ENCODE measurements around the gene ASXL3.
A peak's percentile ranks its signal among the peaks of the same experiment; 100 is the strongest.

ASXL3 gene

GRCh38 chr18:33744032-33744697, 166.1 kb downstream of the ASXL3 start:
- DNase-seq (ENCODE audit: extremely low read depth, low read depth), result no peak
- TF ChIP-seq CTCF (IDR thresholded peaks at IDR 0.05; ENCODE audit: low read depth, low read length, missing control alignments), result peak; percentile 14
- no peak overlapping the region for H3K4me3 ChIP-seq (replicated peaks; ENCODE audit: low read depth, low read length)

- TF ChIP-seq CTCF (IDR thresholded peaks at IDR 0.05; ENCODE audit: low read depth, low read length, missing control alignments), result no peak
- DNase-seq (ENCODE audit: extremely low read depth, low read depth), result no peak
- H3K4me3 ChIP-seq (replicated peaks; ENCODE audit: low read depth, low read length), result no peak overlapping the region
Observed at GRCh38 chr18:33745151-33745795, 167.3 kb downstream of the ASXL3 start.

- no peak for DNase-seq (ENCODE audit: extremely low read depth, low read depth)
- no peak for TF ChIP-seq CTCF (IDR thresholded peaks at IDR 0.05; ENCODE audit: low read depth, low read length, missing control alignments)
- H3K4me3 ChIP-seq (replicated peaks; ENCODE audit: low read depth, low read length), result no peak overlapping the region
Observed at GRCh38 chr18:33745871-33746545, 168.0 kb downstream of the ASXL3 start.

- H3K4me3 ChIP-seq (replicated peaks; ENCODE audit: low read depth, low read length), result no peak overlapping the region
- DNase-seq (ENCODE audit: extremely low read depth, low read depth), result no peak
- no peak for TF ChIP-seq CTCF (IDR thresholded peaks at IDR 0.05; ENCODE audit: low read depth, low read length, missing control alignments)
Observed at GRCh38 chr18:33749834-33750233, 171.8 kb downstream of the ASXL3 start.

GRCh38 chr18:33750366-33750765, 172.3 kb downstream of the ASXL3 start:
- TF ChIP-seq CTCF (IDR thresholded peaks at IDR 0.05; ENCODE audit: low read depth, low read length, missing control alignments), result no peak
- H3K4me3 ChIP-seq (replicated peaks; ENCODE audit: low read depth, low read length), result no peak overlapping the region
- DNase-seq (ENCODE audit: extremely low read depth, low read depth), result no peak

GRCh38 chr18:33751613-33752221, 173.7 kb downstream of the ASXL3 start:
- H3K4me3 ChIP-seq (replicated peaks; ENCODE audit: low read depth, low read length), result no peak overlapping the region
- TF ChIP-seq CTCF (IDR thresholded peaks at IDR 0.05; ENCODE audit: low read depth, low read length, missing control alignments), result peak; percentile 39
- no peak for DNase-seq (ENCODE audit: extremely low read depth, low read depth)
